Loucy (cell line): ENCODE measurements around the gene IL26.
A peak's percentile ranks its signal among the peaks of the same experiment; 100 is the strongest.

Experiments
- H2AFZ ChIP-seq: fragments of 200-600 bp; sonication (generic); 2 replicates; pipeline ENCODE4 v1.6.0; 2016; ENCODE audit warnings: antibody characterized with exemption, mild to moderate bottlenecking, low read length, moderate library complexity
- H3F3A ChIP-seq: fragments of 200-600 bp; 2 replicates; pipeline ENCODE4 v1.6.0; 2016; ENCODE audit warnings: antibody characterized with exemption, low read depth, mild to moderate bottlenecking
- H3K27me3 ChIP-seq: fragments of 200-600 bp; sonication (generic); 2 replicates; pipeline ENCODE4 v1.6.1; 2014; ENCODE audit warnings: low read length, mild to moderate bottlenecking; ENCODE audit not compliant: insufficient read depth, poor library complexity, severe bottlenecking
- H3K36me3 ChIP-seq: fragments of 200-600 bp; sonication (generic); 2 replicates; pipeline ENCODE4 v1.6.1; 2016; ENCODE audit warnings: low read length; ENCODE audit not compliant: insufficient read depth
- H3K4me1 ChIP-seq: fragments of 200-600 bp; sonication (generic); 2 replicates; pipeline ENCODE4 v1.5.1; 2014; ENCODE audit warnings: low read length, mild to moderate bottlenecking; ENCODE audit not compliant: insufficient read depth, poor library complexity, severe bottlenecking
- H3K4me2 ChIP-seq: fragments of 200-600 bp; sonication (generic); 2 replicates; pipeline ENCODE4 v1.6.0; 2014; ENCODE audit warnings: antibody characterized with exemption, low read length, low read depth, mild to moderate bottlenecking; ENCODE audit not compliant: poor library complexity, severe bottlenecking
- H3K4me3 ChIP-seq: fragments of 200-600 bp; sonication (generic); 2 replicates; pipeline ENCODE4 v1.5.1; 2014; ENCODE audit warnings: low read length, mild to moderate bottlenecking, mixed read lengths; ENCODE audit not compliant: poor library complexity, severe bottlenecking
- H3K79me2 ChIP-seq: fragments of 200-600 bp; sonication (generic); 2 replicates; pipeline ENCODE4 v1.6.1; 2014; ENCODE audit warnings: low read length; ENCODE audit not compliant: insufficient read depth
- H3K9ac ChIP-seq: fragments of 200-600 bp; sonication (generic); 2 replicates; pipeline ENCODE4 v1.6.0; 2014; ENCODE audit warnings: mild to moderate bottlenecking, low read depth, low read length, moderate library complexity; ENCODE audit not compliant: poor library complexity, severe bottlenecking
- H3K9me2 ChIP-seq: fragments of 200-600 bp; sonication (generic); replicated peaks from 2 replicates; pipeline ENCODE4 v1.6.1; 2016; ENCODE audit warnings: low read depth, low read length, mixed read lengths
- H3K9me3 ChIP-seq: fragments of 200-600 bp; sonication (generic); 2 replicates; pipeline ENCODE4 v1.6.1; 2014; ENCODE audit warnings: mild to moderate bottlenecking, antibody characterized with exemption, low read length, low read depth; ENCODE audit not compliant: insufficient read depth
- H4K20me1 ChIP-seq: fragments of 200-600 bp; sonication (generic); 2 replicates; pipeline ENCODE4 v1.6.0; 2014; ENCODE audit warnings: antibody characterized with exemption, low read length, mild to moderate bottlenecking; ENCODE audit not compliant: insufficient read depth, poor library complexity, severe bottlenecking
- CTCF ChIP-seq: fragments of 200-600 bp; sonication (generic); conservative IDR thresholded peaks from 2 replicates; pipeline ENCODE4 v1.5.1; 2014; ENCODE audit warnings: mild to moderate bottlenecking, antibody characterized with exemption, low read length
- EZH2phosphoT487 ChIP-seq: fragments of 200-600 bp; IDR thresholded peaks from 2 replicates; pipeline ENCODE4 v1.6.1; 2018; ENCODE audit warnings: antibody characterized with exemption, mild to moderate bottlenecking, moderate library complexity, borderline replicate concordance

IL26 gene

GRCh38 chr12:68163560-68164081 lies 62.0 kb downstream of the IL26 start:
- no peak overlapping the region for H3K9ac ChIP-seq
- H3K4me3 ChIP-seq: no peak overlapping the region
- H3K36me3 ChIP-seq: no peaks in the 10 kb centered on the region
- H3F3A ChIP-seq: no peaks in the 10 kb centered on the region
- H3K27me3 ChIP-seq: no peaks in the 10 kb centered on the region
- no peaks in the 10 kb centered on the region for H3K79me2 ChIP-seq
- no peaks in the 10 kb centered on the region for H4K20me1 ChIP-seq
- H2AFZ ChIP-seq: peak overlapping the region; percentile 74
- no peaks in the 10 kb centered on the region for H3K9me2 ChIP-seq
- no peak overlapping the region for H3K4me2 ChIP-seq
- H3K9me3 ChIP-seq: no peaks in the 10 kb centered on the region
- TF ChIP-seq EZH2phosphoT487: no peak
- TF ChIP-seq CTCF: no peak
- no peaks in the 10 kb centered on the region for H3K4me1 ChIP-seq

GRCh38 chr12:68162374-68162773 lies 63.2 kb downstream of the IL26 start:
- no peaks in the 10 kb centered on the region for H3K4me1 ChIP-seq
- no peaks in the 10 kb centered on the region for H3K9me2 ChIP-seq
- no peak overlapping the region for H3K4me3 ChIP-seq
- H3K9me3 ChIP-seq: no peaks in the 10 kb centered on the region
- H4K20me1 ChIP-seq: no peaks in the 10 kb centered on the region
- no peak overlapping the region for H2AFZ ChIP-seq
- no peak overlapping the region for H3K9ac ChIP-seq
- no peaks in the 10 kb centered on the region for H3K36me3 ChIP-seq
- H3K79me2 ChIP-seq: no peaks in the 10 kb centered on the region
- no peaks in the 10 kb centered on the region for H3K27me3 ChIP-seq
- H3K4me2 ChIP-seq: no peak overlapping the region
- H3F3A ChIP-seq: no peaks in the 10 kb centered on the region
- TF ChIP-seq CTCF (no peak), EZH2phosphoT487 (no peak)

- H3K9me2 ChIP-seq: no peaks in the 10 kb centered on the region
- no peak within 1 kb of the TSS for H3K4me2 ChIP-seq
- H3K4me1 ChIP-seq: no peaks in the 10 kb centered on the region
- H3K9ac ChIP-seq: no peak within 1 kb of the TSS
- H4K20me1 ChIP-seq: no peaks in the 10 kb centered on the region
- H3K9me3 ChIP-seq: no peaks in the 10 kb centered on the region
- H3K27me3 ChIP-seq: no peaks in the 10 kb centered on the region
- H3K79me2 ChIP-seq: no peaks in the 10 kb centered on the region
- no peak for TF ChIP-seq EZH2phosphoT487
- TF ChIP-seq CTCF: no peak
- H2AFZ ChIP-seq: no peak within 1 kb of the TSS
- no peak within 1 kb of the TSS for H3K4me3 ChIP-seq
- H3F3A ChIP-seq: no peaks in the 10 kb centered on the region
- H3K36me3 ChIP-seq: no peaks in the 10 kb centered on the region
These were observed 65.8 kb downstream of the IL26 start, which contains the start of gene IFNG for GRCh38 chr12:68159681-68160304. Gene IFNG, minus strand, starts transcription at chr12:68159740. Its CDS starts 125 bp downstream, at chr12:68159615.
